ENCODE results near the gene TIGD1.

Gene TIGD1

GRCh38 chr2:232515639-232516038 lies 34.7 kb downstream of the TIGD1 start:
- Histone ChIP-seq H3K9ac (ENCODE audit: low read depth, low read length) (no peak overlapping the region), H3K4me3 (ENCODE audit: low read depth, low read length) (no peak overlapping the region), H3K27me3 (ENCODE audit: control insufficient read depth, insufficient read depth, low read length) (peaks cover 12% of the 10 kb centered on the region), H3K36me3 (ENCODE audit: control insufficient read depth, insufficient read depth, low read length) (no peaks in the 10 kb centered on the region), H3K4me1 (ENCODE audit: control insufficient read depth, insufficient read depth, low read length) (no peaks in the 10 kb centered on the region), H3K9me3 (ENCODE audit: control insufficient read depth, insufficient read depth, low read length) (no peaks in the 10 kb centered on the region)

GRCh38 chr2:232513353-232513752 lies 37.0 kb downstream of the TIGD1 start:
- peaks cover 2% of the 10 kb centered on the region for H3K27me3 ChIP-seq (ENCODE audit: control insufficient read depth, insufficient read depth, low read length)
- H3K9me3 ChIP-seq (ENCODE audit: control insufficient read depth, insufficient read depth, low read length), result no peaks in the 10 kb centered on the region
- H3K4me3 ChIP-seq (ENCODE audit: low read depth, low read length), result no peak overlapping the region

GRCh38 chr2:232512602-232513001 lies 37.8 kb downstream of the TIGD1 start:
- H3K27me3 ChIP-seq (ENCODE audit: control insufficient read depth, insufficient read depth, low read length), result peaks cover 2% of the 10 kb centered on the region
- no peaks in the 10 kb centered on the region for H3K9me3 ChIP-seq (ENCODE audit: control insufficient read depth, insufficient read depth, low read length)
- H3K4me3 ChIP-seq (ENCODE audit: low read depth, low read length), result no peak overlapping the region
- no peak overlapping the region for H3K9ac ChIP-seq (ENCODE audit: low read depth, low read length)
- no peaks in the 10 kb centered on the region for H3K36me3 ChIP-seq (ENCODE audit: control insufficient read depth, insufficient read depth, low read length)
- H3K4me1 ChIP-seq (ENCODE audit: control insufficient read depth, insufficient read depth, low read length), result no peaks in the 10 kb centered on the region

More at GRCh38 chr2:232513353-232513752, 37.0 kb downstream of the TIGD1 start:
- Histone ChIP-seq H3K36me3 (ENCODE audit: control insufficient read depth, insufficient read depth, low read length) (no peaks in the 10 kb centered on the region), H3K4me1 (ENCODE audit: control insufficient read depth, insufficient read depth, low read length) (no peaks in the 10 kb centered on the region), H3K9ac (ENCODE audit: low read depth, low read length) (no peak overlapping the region)

GRCh38 chr2:232511336-232511890 lies 38.9 kb downstream of the TIGD1 start:
- Histone ChIP-seq H3K4me3 (ENCODE audit: low read depth, low read length) (no peak overlapping the region), H3K27me3 (ENCODE audit: control insufficient read depth, insufficient read depth, low read length) (peaks cover 5% of the 10 kb centered on the region), H3K9ac (ENCODE audit: low read depth, low read length) (no peak overlapping the region), H3K36me3 (ENCODE audit: control insufficient read depth, insufficient read depth, low read length) (no peaks in the 10 kb centered on the region), H3K9me3 (ENCODE audit: control insufficient read depth, insufficient read depth, low read length) (no peaks in the 10 kb centered on the region), H3K4me1 (ENCODE audit: control insufficient read depth, insufficient read depth, low read length) (no peaks in the 10 kb centered on the region)

- Histone ChIP-seq H3K27me3 (ENCODE audit: control insufficient read depth, insufficient read depth, low read length) (peaks cover 28% of the 10 kb centered on the region), H3K4me3 (ENCODE audit: low read depth, low read length) (no peak overlapping the region), H3K9ac (ENCODE audit: low read depth, low read length) (no peak overlapping the region), H3K9me3 (ENCODE audit: control insufficient read depth, insufficient read depth, low read length) (no peaks in the 10 kb centered on the region), H3K4me1 (ENCODE audit: control insufficient read depth, insufficient read depth, low read length) (no peaks in the 10 kb centered on the region), H3K36me3 (ENCODE audit: control insufficient read depth, insufficient read depth, low read length) (no peaks in the 10 kb centered on the region)
Observed at GRCh38 chr2:232508251-232508650, 42.1 kb downstream of the TIGD1 start.

- H3K4me1 ChIP-seq (ENCODE audit: control insufficient read depth, insufficient read depth, low read length), result no peaks in the 10 kb centered on the region
- H3K4me3 ChIP-seq (ENCODE audit: low read depth, low read length), result no peak overlapping the region
- H3K9me3 ChIP-seq (ENCODE audit: control insufficient read depth, insufficient read depth, low read length), result no peaks in the 10 kb centered on the region
- H3K27me3 ChIP-seq (ENCODE audit: control insufficient read depth, insufficient read depth, low read length), result peaks cover 28% of the 10 kb centered on the region
- H3K36me3 ChIP-seq (ENCODE audit: control insufficient read depth, insufficient read depth, low read length), result no peaks in the 10 kb centered on the region
- H3K9ac ChIP-seq (ENCODE audit: low read depth, low read length), result no peak overlapping the region
Observed at GRCh38 chr2:232506709-232507108, 43.6 kb downstream of the TIGD1 start.

GRCh38 chr2:232505856-232506255 lies 44.5 kb downstream of the TIGD1 start:
- Histone ChIP-seq H3K27me3 (ENCODE audit: control insufficient read depth, insufficient read depth, low read length) (peaks cover 30% of the 10 kb centered on the region), H3K9me3 (ENCODE audit: control insufficient read depth, insufficient read depth, low read length) (no peaks in the 10 kb centered on the region), H3K4me3 (ENCODE audit: low read depth, low read length) (no peak overlapping the region), H3K4me1 (ENCODE audit: control insufficient read depth, insufficient read depth, low read length) (peaks cover 2% of the 10 kb centered on the region), H3K36me3 (ENCODE audit: control insufficient read depth, insufficient read depth, low read length) (no peaks in the 10 kb centered on the region), H3K9ac (ENCODE audit: low read depth, low read length) (no peak overlapping the region)

GRCh38 chr2:232504438-232504837 lies 45.9 kb downstream of the TIGD1 start:
- Histone ChIP-seq H3K9me3 (ENCODE audit: control insufficient read depth, insufficient read depth, low read length) (no peaks in the 10 kb centered on the region), H3K27me3 (ENCODE audit: control insufficient read depth, insufficient read depth, low read length) (peaks cover 32% of the 10 kb centered on the region)

GRCh38 chr2:232503809-232504323 lies 46.5 kb downstream of the TIGD1 start:
- H3K9ac ChIP-seq (ENCODE audit: low read depth, low read length), result no peak overlapping the region
- H3K36me3 ChIP-seq (ENCODE audit: control insufficient read depth, insufficient read depth, low read length), result no peaks in the 10 kb centered on the region
- peak overlapping the region; percentile 58 for H3K4me3 ChIP-seq (ENCODE audit: low read depth, low read length)
- H3K4me1 ChIP-seq (ENCODE audit: control insufficient read depth, insufficient read depth, low read length), result peaks cover 2% of the 10 kb centered on the region
- peaks cover 32% of the 10 kb centered on the region for H3K27me3 ChIP-seq (ENCODE audit: control insufficient read depth, insufficient read depth, low read length)
- H3K9me3 ChIP-seq (ENCODE audit: control insufficient read depth, insufficient read depth, low read length), result no peaks in the 10 kb centered on the region

More at GRCh38 chr2:232504438-232504837, 45.9 kb downstream of the TIGD1 start:
- peaks cover 2% of the 10 kb centered on the region for H3K4me1 ChIP-seq (ENCODE audit: control insufficient read depth, insufficient read depth, low read length)
- H3K36me3 ChIP-seq (ENCODE audit: control insufficient read depth, insufficient read depth, low read length), result no peaks in the 10 kb centered on the region
- H3K4me3 ChIP-seq (ENCODE audit: low read depth, low read length), result no peak overlapping the region
- H3K9ac ChIP-seq (ENCODE audit: low read depth, low read length), result no peak overlapping the region

GRCh38 chr2:232502911-232503808 lies 47.2 kb downstream of the TIGD1 start:
- no peak overlapping the region for H3K9ac ChIP-seq (ENCODE audit: low read depth, low read length)
- peaks cover 2% of the 10 kb centered on the region for H3K4me1 ChIP-seq (ENCODE audit: control insufficient read depth, insufficient read depth, low read length)
- peaks cover 32% of the 10 kb centered on the region for H3K27me3 ChIP-seq (ENCODE audit: control insufficient read depth, insufficient read depth, low read length)
- no peaks in the 10 kb centered on the region for H3K36me3 ChIP-seq (ENCODE audit: control insufficient read depth, insufficient read depth, low read length)
- peak overlapping the region; percentile 58 for H3K4me3 ChIP-seq (ENCODE audit: low read depth, low read length)
- H3K9me3 ChIP-seq (ENCODE audit: control insufficient read depth, insufficient read depth, low read length), result no peaks in the 10 kb centered on the region

- Histone ChIP-seq H3K27me3 (ENCODE audit: control insufficient read depth, insufficient read depth, low read length) (peaks cover 32% of the 10 kb centered on the region), H3K36me3 (ENCODE audit: control insufficient read depth, insufficient read depth, low read length) (no peaks in the 10 kb centered on the region), H3K9me3 (ENCODE audit: control insufficient read depth, insufficient read depth, low read length) (no peaks in the 10 kb centered on the region), H3K4me3 (ENCODE audit: low read depth, low read length) (peak overlapping the region; percentile 58), H3K4me1 (ENCODE audit: control insufficient read depth, insufficient read depth, low read length) (peaks cover 2% of the 10 kb centered on the region), H3K9ac (ENCODE audit: low read depth, low read length) (no peak overlapping the region)
Observed at GRCh38 chr2:232502511-232502910, 47.8 kb downstream of the TIGD1 start.
